Measurements from ENCODE around the gene ADCY5. TPM values are rescaled to one million over a fixed set of nuclear protein-coding genes. Genes with fewer than 3 reads are reported as not detected.

Gene ADCY5
- polyA plus RNA-seq, 2 of the 4 experiments (the other 2 are of a cell fraction): 0.57 to 0.68 TPM

- no peak for TF ChIP-seq ELK1 (IDR thresholded peaks at IDR 0.05; ENCODE audit: low read depth, low read length)
Measured at GRCh38 chr3:123412076-123412475, 36.8 kb downstream of the ADCY5 start (continued).

- no peak overlapping the region for H3K4me2 ChIP-seq
- no peak overlapping the region for H3K4me3 ChIP-seq
- peaks cover 12% of the 10 kb centered on the region for H3K4me1 ChIP-seq
- DNase-seq (ENCODE audit: low read depth in 1 of 2, low spot score in 1 of 2) (no peak), FAIRE-seq (no peak), ATAC-seq (no peak)
- TF ChIP-seq MAFK (IDR thresholded peaks at IDR 0.05; ENCODE audit: partially characterized antibody): peak; percentile 31
- no peak for TF ChIP-seq POLR2AphosphoS2 (conservative IDR thresholded peaks at IDR 0.05; ENCODE audit: low read length)
- CTCF ChIA-PET: interaction anchor here (0.6 to 0.9 kb wide), 2 partner anchors 38 to 1825 kb away, joined by 3 to 4 read pairs; partner anchors contain the start of gene ADCY5
- WGBS (ENCODE audit: missing lambda C conversion rate): 58% methylated on average over 9 of the region's 9 CpGs
- H3K9me3 ChIP-seq: no peaks in the 10 kb centered on the region
- POLR2A ChIA-PET: no interaction called here
- 0 out of 6 replicates have a peak overlapping the region, but pooled peaks of 1 of the 2 experiments have one; percentile 27 for H3K27ac ChIP-seq
Measured at GRCh38 chr3:123411340-123412040, 37.4 kb downstream of the ADCY5 start.

- H3K27ac ChIP-seq: no peak overlapping the region
- peaks cover 12% of the 10 kb centered on the region for H3K4me1 ChIP-seq
- H3K9me3 ChIP-seq: no peaks in the 10 kb centered on the region
- H3K4me2 ChIP-seq: peak overlapping the region; percentile 30
- ATAC-seq (peak; percentile 21 to 32; a peak in 2 of 6 replicates), FAIRE-seq (no peak), DNase-seq (ENCODE audit: low read depth in 1 of 2, low spot score in 1 of 2) (no peak)
- 36% methylated on average over 1 of the region's 1 CpG for WGBS (ENCODE audit: missing lambda C conversion rate)
- no peak overlapping the region for H3K4me3 ChIP-seq
- CTCF ChIA-PET: interaction anchor here (1.3 to 1.8 kb wide), 2 partner anchors 10 to 81 kb away, joined by 3 to 4 read pairs; no protein-coding TSS in a partner anchor
- TF ChIP-seq RAD21 (conservative IDR thresholded peaks at IDR 0.05 in 1 of 2, IDR thresholded peaks at IDR 0.05 in 1 of 2) (no peak), HOXB5 (CRISPR knock-in tag; IDR thresholded peaks at IDR 0.05) (no peak), FOSB (CRISPR knock-in tag; IDR thresholded peaks at IDR 0.05) (no peak), EHF (CRISPR knock-in tag; IDR thresholded peaks at IDR 0.05) (no peak), CBX8 (IDR thresholded peaks at IDR 0.05) (no peak), KDM5A (IDR thresholded peaks at IDR 0.05) (no peak), REST (IDR thresholded peaks at IDR 0.05) (no peak), MAFK (IDR thresholded peaks at IDR 0.05; ENCODE audit: partially characterized antibody) (no peak), EP300 (IDR thresholded peaks at IDR 0.05) (no peak), USF2 (IDR thresholded peaks at IDR 0.05) (no peak), BHLHE40 (IDR thresholded peaks at IDR 0.05; ENCODE audit: low read depth, low read length) (no peak), POLR2AphosphoS2 (conservative IDR thresholded peaks at IDR 0.05; ENCODE audit: low read length) (no peak), ESRRA (IDR thresholded peaks at IDR 0.05; ENCODE audit: borderline replicate concordance, low read length) (no peak)
- POLR2A ChIA-PET: no interaction called here
Measured at GRCh38 chr3:123410149-123410515, 38.8 kb downstream of the ADCY5 start.

All from A549 (cell line).